SU-DHL-6 (cell line): Measurements from ENCODE around the gene WWC1.

Experiments
- H2AFZ ChIP-seq: fragments of 200-600 bp; sonication (generic); 2 replicates; pipeline ENCODE4 v1.6.1; 2014; ENCODE audit warnings: low read depth, mild to moderate bottlenecking, moderate library complexity, mixed read lengths, antibody characterized with exemption, low read length; ENCODE audit not compliant: severe bottlenecking
- H3F3A ChIP-seq: fragments of 200-600 bp; shearing (Covaris generic); 2 replicates; pipeline ENCODE4 v1.6.0; 2016; ENCODE audit warnings: antibody characterized with exemption, mild to moderate bottlenecking; ENCODE audit not compliant: insufficient read depth
- H3K27ac ChIP-seq: fragments of 200-600 bp; sonication (generic); 2 replicates; pipeline ENCODE4 v1.5.1; 2016; ENCODE audit warnings: low read depth, mild to moderate bottlenecking, low read length, moderate library complexity, mixed read lengths
- H3K27me3 ChIP-seq: fragments of 200-600 bp; sonication (generic), shearing (Covaris generic); 2 replicates; pipeline ENCODE4 v1.6.0; 2014; ENCODE audit warnings: mild to moderate bottlenecking, low read length
- H3K36me3 ChIP-seq: fragments of 200-600 bp; sonication (generic); 2 replicates; pipeline ENCODE4 v1.6.1; 2014; ENCODE audit warnings: mild to moderate bottlenecking, low read length, mixed read lengths
- H3K4me2 ChIP-seq: fragments of 300-600, 200-600 bp; shearing (Covaris generic), sonication (generic); 2 replicates; pipeline ENCODE4 v1.6.0; 2014; ENCODE audit warnings: low read length, low read depth, mild to moderate bottlenecking; ENCODE audit not compliant: poor library complexity, severe bottlenecking
- H3K4me3 ChIP-seq: fragments of 200-600 bp; sonication (generic); 2 replicates; pipeline ENCODE4 v1.5.1; 2014; ENCODE audit warnings: antibody characterized with exemption, low read length, mild to moderate bottlenecking, mixed read lengths; ENCODE audit not compliant: insufficient read depth, poor library complexity, severe bottlenecking
- H3K79me2 ChIP-seq: fragments of 200-600 bp; sonication (generic); 2 replicates; pipeline ENCODE4 v1.6.1; 2014; ENCODE audit warnings: mild to moderate bottlenecking, low read length, moderate library complexity; ENCODE audit not compliant: insufficient read depth
- H3K9ac ChIP-seq: fragments of 200-600 bp; sonication (generic); 2 replicates; pipeline ENCODE4 v1.7.0; 2014; ENCODE audit warnings: mild to moderate bottlenecking, low read length
- H3K9me2 ChIP-seq: fragments of 200-600 bp; sonication (generic); replicated peaks from 2 replicates; pipeline ENCODE4 v1.6.1; 2014; ENCODE audit warnings: low read length; ENCODE audit not compliant: insufficient read depth
- H3K9me3 ChIP-seq: fragments of 200-600 bp; sonication (generic); 2 replicates; pipeline ENCODE4 v1.6.1; 2014; ENCODE audit warnings: low read length, mixed read lengths; ENCODE audit not compliant: insufficient read depth
- H4K20me1 ChIP-seq: fragments of 200-600 bp; sonication (generic); 2 replicates; pipeline ENCODE4 v1.6.1; 2014; ENCODE audit warnings: low read depth, mild to moderate bottlenecking, antibody characterized with exemption, low read length, moderate library complexity, mixed read lengths
- EZH2phosphoT487 ChIP-seq: fragments of 200-600 bp; sonication (generic), shearing (Covaris generic); conservative IDR thresholded peaks from 2 replicates; pipeline ENCODE4 v1.6.1; 2018; ENCODE audit warnings: mild to moderate bottlenecking, antibody characterized with exemption, low read length, moderate library complexity, mixed read lengths
- TF ChIP-seq, protein P1 (sequence below): fragments of 200-600 bp; sonication (generic); IDR thresholded peaks from one replicate; pipeline ENCODE4 v1.5.1; 2017; ENCODE audit warnings: antibody characterized with exemption, mild to moderate bottlenecking, low read length, moderate library complexity; ENCODE audit not compliant: insufficient read depth, poor library complexity, severe bottlenecking

WWC1 gene

DNA sequence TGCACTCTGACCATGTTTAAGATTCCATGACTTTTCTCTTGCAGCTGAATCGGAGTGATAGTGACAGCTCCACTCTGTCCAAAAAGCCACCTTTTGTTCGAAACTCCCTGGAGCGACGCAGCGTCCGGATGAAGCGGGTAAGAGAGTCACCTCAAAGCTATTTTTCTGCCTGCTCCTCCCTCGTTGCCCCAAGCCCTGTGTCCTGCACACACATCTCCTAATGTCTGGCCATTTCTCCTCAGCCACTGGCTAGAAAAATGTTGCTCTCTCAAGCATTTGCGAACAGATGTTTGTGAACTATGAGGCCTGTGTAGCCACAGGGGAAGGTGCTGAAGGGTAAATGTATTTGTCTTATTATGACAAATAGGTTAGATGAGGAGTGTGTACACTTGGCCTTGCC lies 169.2 kb downstream of the WWC1 start:
- Histone ChIP-seq H3K9ac (no peak overlapping the region), H3K79me2 (no peaks in the 10 kb centered on the region), H3K4me3 (no peak overlapping the region), H4K20me1 (no peaks in the 10 kb centered on the region), H2AFZ (no peak overlapping the region), H3K9me3 (no peaks in the 10 kb centered on the region), H3K9me2 (no peaks in the 10 kb centered on the region), H3K36me3 (no peaks in the 10 kb centered on the region), H3K4me2 (no peak overlapping the region), H3K27me3 (no peaks in the 10 kb centered on the region), H3K27ac (no peak overlapping the region), H3F3A (no peaks in the 10 kb centered on the region)
- TF ChIP-seq EZH2phosphoT487, result no peak
- TF ChIP-seq, protein P1, sequence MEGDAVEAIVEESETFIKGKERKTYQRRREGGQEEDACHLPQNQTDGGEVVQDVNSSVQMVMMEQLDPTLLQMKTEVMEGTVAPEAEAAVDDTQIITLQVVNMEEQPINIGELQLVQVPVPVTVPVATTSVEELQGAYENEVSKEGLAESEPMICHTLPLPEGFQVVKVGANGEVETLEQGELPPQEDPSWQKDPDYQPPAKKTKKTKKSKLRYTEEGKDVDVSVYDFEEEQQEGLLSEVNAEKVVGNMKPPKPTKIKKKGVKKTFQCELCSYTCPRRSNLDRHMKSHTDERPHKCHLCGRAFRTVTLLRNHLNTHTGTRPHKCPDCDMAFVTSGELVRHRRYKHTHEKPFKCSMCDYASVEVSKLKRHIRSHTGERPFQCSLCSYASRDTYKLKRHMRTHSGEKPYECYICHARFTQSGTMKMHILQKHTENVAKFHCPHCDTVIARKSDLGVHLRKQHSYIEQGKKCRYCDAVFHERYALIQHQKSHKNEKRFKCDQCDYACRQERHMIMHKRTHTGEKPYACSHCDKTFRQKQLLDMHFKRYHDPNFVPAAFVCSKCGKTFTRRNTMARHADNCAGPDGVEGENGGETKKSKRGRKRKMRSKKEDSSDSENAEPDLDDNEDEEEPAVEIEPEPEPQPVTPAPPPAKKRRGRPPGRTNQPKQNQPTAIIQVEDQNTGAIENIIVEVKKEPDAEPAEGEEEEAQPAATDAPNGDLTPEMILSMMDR, result no peak

DNA sequence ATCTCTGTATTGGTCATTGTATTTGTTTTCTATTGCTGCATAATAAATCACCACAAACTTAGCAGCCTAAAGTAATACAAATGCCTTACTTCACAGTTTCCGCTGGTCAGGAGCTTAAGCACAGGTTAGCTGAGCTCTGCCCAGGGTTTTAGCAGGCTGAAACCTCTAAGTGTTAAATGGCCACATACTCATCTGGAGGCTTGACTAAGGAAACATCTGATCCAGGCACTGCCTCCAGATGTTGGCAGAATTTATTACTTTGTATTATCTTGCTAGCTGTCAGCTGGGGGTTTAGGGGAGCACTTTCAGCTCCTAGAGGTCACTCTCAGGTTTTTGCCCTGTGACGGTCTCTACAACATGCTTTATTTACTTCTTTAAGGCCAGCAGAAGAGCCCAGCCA lies 171.6 kb downstream of the WWC1 start:
- Histone ChIP-seq H3K4me2 (no peak overlapping the region), H3K36me3 (no peaks in the 10 kb centered on the region)

DNA sequence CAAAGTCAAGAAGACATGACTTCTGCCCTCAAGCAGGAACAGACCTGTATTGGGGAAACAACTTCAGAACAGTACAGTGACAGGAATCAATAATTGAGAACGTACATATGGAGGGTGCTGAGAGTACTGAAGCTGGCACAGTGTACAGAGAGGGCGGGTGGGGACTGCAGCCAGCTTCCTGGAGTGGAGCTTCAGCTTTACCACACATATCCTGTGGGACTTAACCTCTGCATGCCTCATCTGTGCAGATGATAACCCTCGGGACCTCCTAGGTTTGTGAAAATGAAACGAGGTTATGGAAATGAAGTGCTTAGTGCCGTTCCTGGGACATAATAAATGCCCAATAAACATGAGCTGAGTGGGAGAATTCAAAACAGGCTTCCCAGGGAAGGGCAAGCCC lies 172.8 kb downstream of the WWC1 start:
- Histone ChIP-seq H3K27ac (no peak overlapping the region), H3K4me2 (no peak overlapping the region), H2AFZ (no peak overlapping the region), H3K9ac (no peak overlapping the region), H3K9me2 (no peaks in the 10 kb centered on the region), H4K20me1 (no peaks in the 10 kb centered on the region), H3K27me3 (no peaks in the 10 kb centered on the region), H3K9me3 (no peaks in the 10 kb centered on the region), H3K36me3 (no peaks in the 10 kb centered on the region), H3F3A (no peaks in the 10 kb centered on the region), H3K4me3 (no peak overlapping the region), H3K79me2 (no peaks in the 10 kb centered on the region)
- TF ChIP-seq EZH2phosphoT487, result no peak
- TF ChIP-seq, protein P1, result no peak

More for the DNA sequence above, 171.6 kb downstream of the WWC1 start:
- H3K9ac ChIP-seq, result no peak overlapping the region
- H3F3A ChIP-seq, result no peaks in the 10 kb centered on the region
- no peaks in the 10 kb centered on the region for H3K9me2 ChIP-seq
- H3K79me2 ChIP-seq, result no peaks in the 10 kb centered on the region
- no peak overlapping the region for H3K27ac ChIP-seq
- H3K9me3 ChIP-seq, result no peaks in the 10 kb centered on the region
- no peaks in the 10 kb centered on the region for H4K20me1 ChIP-seq
- TF ChIP-seq, protein P1, result no peak
- TF ChIP-seq EZH2phosphoT487, result no peak
- H3K4me3 ChIP-seq, result no peak overlapping the region
- H2AFZ ChIP-seq, result no peak overlapping the region
- H3K27me3 ChIP-seq, result no peaks in the 10 kb centered on the region
